Body of pancreas (tissue), 4 donors: ENCODE data around the gene PDK3.

Experiments
- POLR2A ChIP-seq, 3 donors: fragments of 450-650 bp; IDR thresholded peaks; one replicate each; pipeline ENCODE4 v1.6.1; 2016; ENCODE audit warnings: antibody characterized with exemption in 3 of 3, mild to moderate bottlenecking in 2 of 3
- TF ChIP-seq, protein P1 (sequence below), 7 experiments: fragments of 450-650 bp in 4 of 7; fragments of 200-600 bp in 3 of 7; sonication (generic) in 3 of 7; IDR thresholded peaks; one replicate each; pipeline ENCODE4 v1.5.1; 2016 to 2019; ENCODE audit warnings: antibody characterized with exemption in 7 of 7

DNA sequence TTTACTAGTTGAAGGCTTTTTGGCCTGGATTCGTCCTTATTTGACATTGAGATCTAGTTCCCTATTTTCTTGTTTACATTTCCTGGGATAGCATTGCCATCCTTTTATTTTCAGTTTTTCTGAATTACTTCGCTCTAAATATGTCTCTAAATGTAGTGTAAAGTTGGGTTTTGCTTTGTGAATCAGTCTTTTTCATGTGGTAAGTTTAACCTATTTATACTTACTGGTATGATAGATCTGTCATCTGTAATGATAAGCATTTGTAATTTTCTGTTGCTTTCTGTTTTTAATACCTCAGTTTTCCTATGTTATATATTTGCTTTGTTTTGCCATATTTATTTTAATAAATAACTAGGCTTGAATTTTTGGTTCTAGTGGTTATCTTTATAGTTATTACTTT is 6.7 kb downstream of the PDK3 start:
- TF ChIP-seq, protein P1, sequence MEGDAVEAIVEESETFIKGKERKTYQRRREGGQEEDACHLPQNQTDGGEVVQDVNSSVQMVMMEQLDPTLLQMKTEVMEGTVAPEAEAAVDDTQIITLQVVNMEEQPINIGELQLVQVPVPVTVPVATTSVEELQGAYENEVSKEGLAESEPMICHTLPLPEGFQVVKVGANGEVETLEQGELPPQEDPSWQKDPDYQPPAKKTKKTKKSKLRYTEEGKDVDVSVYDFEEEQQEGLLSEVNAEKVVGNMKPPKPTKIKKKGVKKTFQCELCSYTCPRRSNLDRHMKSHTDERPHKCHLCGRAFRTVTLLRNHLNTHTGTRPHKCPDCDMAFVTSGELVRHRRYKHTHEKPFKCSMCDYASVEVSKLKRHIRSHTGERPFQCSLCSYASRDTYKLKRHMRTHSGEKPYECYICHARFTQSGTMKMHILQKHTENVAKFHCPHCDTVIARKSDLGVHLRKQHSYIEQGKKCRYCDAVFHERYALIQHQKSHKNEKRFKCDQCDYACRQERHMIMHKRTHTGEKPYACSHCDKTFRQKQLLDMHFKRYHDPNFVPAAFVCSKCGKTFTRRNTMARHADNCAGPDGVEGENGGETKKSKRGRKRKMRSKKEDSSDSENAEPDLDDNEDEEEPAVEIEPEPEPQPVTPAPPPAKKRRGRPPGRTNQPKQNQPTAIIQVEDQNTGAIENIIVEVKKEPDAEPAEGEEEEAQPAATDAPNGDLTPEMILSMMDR (IDR thresholded peaks at IDR 0.05), result no peak
- TF ChIP-seq POLR2A (IDR thresholded peaks at IDR 0.05), result no peak
